ENCODE results near the gene ZNRF2. TPM values are rescaled to one million over a fixed set of nuclear protein-coding genes. Genes with fewer than 3 reads are reported as not detected.
"Not testable (repeated sequence)": the region's sequence is repeated elsewhere in the genome, so short reads cannot be mapped to it uniquely, and the experiment has no call there.

ZNRF2 gene
- polyA plus RNA-seq, 1 donor (not counting 4 experiments of a cell fraction or from before 2014, with no cell fraction given): 7.0 TPM

DNA sequence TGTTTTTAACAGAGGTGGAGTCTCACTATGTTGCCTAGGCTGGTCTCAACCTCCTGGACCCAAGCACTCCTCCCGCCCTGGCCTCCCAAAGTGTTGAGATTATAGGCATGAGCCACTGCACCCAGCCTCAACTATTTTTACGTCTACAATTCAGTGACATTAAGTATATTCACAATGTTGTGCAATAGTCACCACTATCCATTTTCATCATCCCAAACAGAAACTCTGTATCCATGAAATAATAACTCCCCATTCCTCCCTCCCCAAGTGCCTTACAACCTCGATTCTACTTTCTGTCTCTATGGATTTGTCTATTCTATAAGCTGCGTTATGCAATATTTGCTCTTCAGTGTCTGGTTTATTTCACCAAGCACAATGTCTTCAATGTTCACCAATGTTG, 20.3 kb upstream of the ZNRF2 start:
- no peak for FAIRE-seq

DNA sequence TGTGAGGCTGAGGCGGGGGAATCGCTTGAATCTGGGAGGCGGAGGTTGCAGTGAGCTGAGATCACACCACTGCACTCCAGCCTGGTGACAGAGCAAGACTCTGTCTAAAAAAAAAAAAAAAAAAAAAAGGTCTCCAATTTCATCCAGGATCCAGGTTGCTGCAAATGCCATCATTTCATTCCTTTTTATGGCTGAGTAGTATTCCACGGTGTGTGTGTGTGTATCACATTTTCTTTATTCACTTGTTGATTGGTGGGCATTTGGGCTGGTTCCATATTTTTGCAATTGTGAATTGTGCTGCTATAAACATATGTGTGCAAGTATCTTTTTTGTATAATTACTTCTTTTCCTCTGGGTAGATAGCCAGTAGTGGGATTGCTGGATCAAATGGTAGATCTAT, 19.2 kb upstream of the ZNRF2 start:
- dilution Hi-C loops (cut with MboI; ENCODE audit: extremely low pct_ligation_motif_present, low sequenced_read_pairs); DNase-seq (ENCODE audit: low read depth, low spot score); H3K36me3 ChIP-seq (ENCODE audit: control insufficient read depth in 2 of 2, extremely low read depth in 1 of 2, insufficient read depth in 2 of 2, low read length in 2 of 2); H3K79me2 ChIP-seq (ENCODE audit: control insufficient read depth, insufficient read depth, low read length); H3K9me3 ChIP-seq (ENCODE audit: control insufficient read depth, low read depth, low read length); H3K4me3 ChIP-seq (ENCODE audit: control insufficient read depth in 2 of 3, extremely low read depth in 1 of 3, insufficient read depth in 2 of 3, low read depth in 1 of 3, low read length in 3 of 3); H3K27ac ChIP-seq (ENCODE audit: control insufficient read depth, insufficient read depth, low read length); H3K4me2 ChIP-seq (ENCODE audit: control insufficient read depth, extremely low read depth, insufficient read depth, low read depth, low read length); H3K27me3 ChIP-seq (ENCODE audit: control insufficient read depth, extremely low read depth, insufficient read depth, low read length); FAIRE-seq; H3K9ac ChIP-seq (ENCODE audit: control insufficient read depth, extremely low read depth, insufficient read depth, low read length); H3K4me1 ChIP-seq (ENCODE audit: control insufficient read depth, extremely low read depth, insufficient read depth, low read length); H4K20me1 ChIP-seq (ENCODE audit: control insufficient read depth, extremely low read depth, insufficient read depth, low read length); H2AFZ ChIP-seq (ENCODE audit: control insufficient read depth, low read length); H3K9me1 ChIP-seq (ENCODE audit: control insufficient read depth, extremely low read depth, insufficient read depth, low read length): not testable (repeated sequence)

More for the DNA sequence above, 20.3 kb upstream of the ZNRF2 start:
- no peaks in the 10 kb centered on the region for H4K20me1 ChIP-seq (ENCODE audit: control insufficient read depth, extremely low read depth, insufficient read depth, low read length)
- no peak for TF ChIP-seq EZH2 (IDR thresholded peaks at IDR 0.05; ENCODE audit: low read length)
- TF ChIP-seq, protein P1, sequence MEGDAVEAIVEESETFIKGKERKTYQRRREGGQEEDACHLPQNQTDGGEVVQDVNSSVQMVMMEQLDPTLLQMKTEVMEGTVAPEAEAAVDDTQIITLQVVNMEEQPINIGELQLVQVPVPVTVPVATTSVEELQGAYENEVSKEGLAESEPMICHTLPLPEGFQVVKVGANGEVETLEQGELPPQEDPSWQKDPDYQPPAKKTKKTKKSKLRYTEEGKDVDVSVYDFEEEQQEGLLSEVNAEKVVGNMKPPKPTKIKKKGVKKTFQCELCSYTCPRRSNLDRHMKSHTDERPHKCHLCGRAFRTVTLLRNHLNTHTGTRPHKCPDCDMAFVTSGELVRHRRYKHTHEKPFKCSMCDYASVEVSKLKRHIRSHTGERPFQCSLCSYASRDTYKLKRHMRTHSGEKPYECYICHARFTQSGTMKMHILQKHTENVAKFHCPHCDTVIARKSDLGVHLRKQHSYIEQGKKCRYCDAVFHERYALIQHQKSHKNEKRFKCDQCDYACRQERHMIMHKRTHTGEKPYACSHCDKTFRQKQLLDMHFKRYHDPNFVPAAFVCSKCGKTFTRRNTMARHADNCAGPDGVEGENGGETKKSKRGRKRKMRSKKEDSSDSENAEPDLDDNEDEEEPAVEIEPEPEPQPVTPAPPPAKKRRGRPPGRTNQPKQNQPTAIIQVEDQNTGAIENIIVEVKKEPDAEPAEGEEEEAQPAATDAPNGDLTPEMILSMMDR (optimal IDR thresholded peaks at IDR 0.05 in 1 of 3, IDR thresholded peaks at IDR 0.05 in 1 of 3, conservative IDR thresholded peaks at IDR 0.05 in 1 of 3; ENCODE audit: extremely low read depth in 1 of 3, insufficient read depth in 2 of 3, low read length in 3 of 3): no peak
- no peak overlapping the region for H2AFZ ChIP-seq (ENCODE audit: control insufficient read depth, low read length)
- no peaks in the 10 kb centered on the region for H3K4me1 ChIP-seq (ENCODE audit: control insufficient read depth, extremely low read depth, insufficient read depth, low read length)
- no peaks in the 10 kb centered on the region for H3K36me3 ChIP-seq (ENCODE audit: control insufficient read depth in 2 of 2, extremely low read depth in 1 of 2, insufficient read depth in 2 of 2, low read length in 2 of 2)
- H3K79me2 ChIP-seq (ENCODE audit: control insufficient read depth, insufficient read depth, low read length): no peaks in the 10 kb centered on the region
- H3K9me3 ChIP-seq (ENCODE audit: control insufficient read depth, low read depth, low read length): no peaks in the 10 kb centered on the region
- no peak overlapping the region for H3K4me2 ChIP-seq (ENCODE audit: control insufficient read depth, extremely low read depth, insufficient read depth, low read depth, low read length)
- no peak overlapping the region for H3K9ac ChIP-seq (ENCODE audit: control insufficient read depth, extremely low read depth, insufficient read depth, low read length)
- no peaks in the 10 kb centered on the region for H3K9me1 ChIP-seq (ENCODE audit: control insufficient read depth, extremely low read depth, insufficient read depth, low read length)
- H3K27ac ChIP-seq (ENCODE audit: control insufficient read depth, insufficient read depth, low read length): no peak overlapping the region
- dilution Hi-C loops (cut with MboI; ENCODE audit: extremely low pct_ligation_motif_present, low sequenced_read_pairs): no loop called here
- H3K4me3 ChIP-seq (ENCODE audit: control insufficient read depth in 2 of 3, extremely low read depth in 1 of 3, insufficient read depth in 2 of 3, low read depth in 1 of 3, low read length in 3 of 3): no peak overlapping the region
- H3K27me3 ChIP-seq (ENCODE audit: control insufficient read depth, extremely low read depth, insufficient read depth, low read length): no peaks in the 10 kb centered on the region
- DNase-seq (ENCODE audit: low read depth, low spot score): no peak

DNA sequence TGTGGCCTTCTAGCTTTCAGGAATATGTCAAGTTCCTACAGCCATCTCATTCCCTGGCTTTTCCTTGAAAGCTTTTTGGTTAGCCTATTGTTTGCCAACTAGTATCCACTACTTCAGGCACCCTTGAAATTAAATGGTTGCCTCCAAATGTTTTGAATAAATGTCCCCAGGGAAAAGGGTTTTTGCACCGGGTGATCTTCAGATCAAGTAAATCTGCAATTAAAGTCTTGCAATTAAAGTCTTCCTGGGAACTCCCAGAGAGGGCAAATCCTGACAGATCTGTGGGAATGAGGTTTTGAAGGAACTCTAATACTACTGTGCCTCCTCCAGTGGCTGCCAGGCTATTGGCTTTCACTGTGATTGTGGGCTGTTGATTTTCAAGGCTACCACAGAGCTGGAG, 17.7 kb upstream of the ZNRF2 start:
- Histone ChIP-seq H3K36me3 (ENCODE audit: control insufficient read depth in 2 of 2, extremely low read depth in 1 of 2, insufficient read depth in 2 of 2, low read length in 2 of 2) (no peaks in the 10 kb centered on the region), H3K27me3 (ENCODE audit: control insufficient read depth, extremely low read depth, insufficient read depth, low read length) (no peaks in the 10 kb centered on the region), H4K20me1 (ENCODE audit: control insufficient read depth, extremely low read depth, insufficient read depth, low read length) (no peaks in the 10 kb centered on the region), H3K9me3 (ENCODE audit: control insufficient read depth, low read depth, low read length) (no peaks in the 10 kb centered on the region), H2AFZ (ENCODE audit: control insufficient read depth, low read length) (no peak overlapping the region), H3K9me1 (ENCODE audit: control insufficient read depth, extremely low read depth, insufficient read depth, low read length) (no peaks in the 10 kb centered on the region), H3K27ac (ENCODE audit: control insufficient read depth, insufficient read depth, low read length) (no peak overlapping the region), H3K4me2 (ENCODE audit: control insufficient read depth, extremely low read depth, insufficient read depth, low read depth, low read length) (no peak overlapping the region), H3K4me1 (ENCODE audit: control insufficient read depth, extremely low read depth, insufficient read depth, low read length) (no peaks in the 10 kb centered on the region), H3K4me3 (ENCODE audit: control insufficient read depth in 2 of 3, extremely low read depth in 1 of 3, insufficient read depth in 2 of 3, low read depth in 1 of 3, low read length in 3 of 3) (no peak overlapping the region), H3K9ac (ENCODE audit: control insufficient read depth, extremely low read depth, insufficient read depth, low read length) (no peak overlapping the region), H3K79me2 (ENCODE audit: control insufficient read depth, insufficient read depth, low read length) (no peaks in the 10 kb centered on the region)
- dilution Hi-C loops (cut with MboI; ENCODE audit: extremely low pct_ligation_motif_present, low sequenced_read_pairs): no loop called here
- FAIRE-seq (no peak), DNase-seq (ENCODE audit: low read depth, low spot score) (no peak)
- TF ChIP-seq, protein P1 (optimal IDR thresholded peaks at IDR 0.05 in 1 of 3, IDR thresholded peaks at IDR 0.05 in 1 of 3, conservative IDR thresholded peaks at IDR 0.05 in 1 of 3; ENCODE audit: extremely low read depth in 1 of 3, insufficient read depth in 2 of 3, low read length in 3 of 3): no peak
- no peak for TF ChIP-seq EZH2 (IDR thresholded peaks at IDR 0.05; ENCODE audit: low read length)
